ELR (cell line): ENCODE results near the gene TMEM242.

Experiments used
- DNase-seq: peaks from one replicate; pipeline ENCODE4 v3.0.0-alpha.2; 2015; ENCODE audit warnings: low read depth

Gene TMEM242

GRCh38 chr6:157288575-157288974, 34.7 kb downstream of the TMEM242 start:
- no peak for DNase-seq

- DNase-seq, result no peak
These were observed 35.4 kb downstream of the TMEM242 start for GRCh38 chr6:157287923-157288322.

GRCh38 chr6:157287247-157287850, 36.0 kb downstream of the TMEM242 start:
- no peak for DNase-seq

GRCh38 chr6:157285422-157285779, 37.9 kb downstream of the TMEM242 start:
- no peak for DNase-seq

- no peak for DNase-seq
These were observed 38.4 kb downstream of the TMEM242 start for GRCh38 chr6:157284738-157285421.

- DNase-seq, result no peak
These were observed 39.2 kb downstream of the TMEM242 start for GRCh38 chr6:157283900-157284737.

GRCh38 chr6:157283330-157283898, 39.9 kb downstream of the TMEM242 start:
- no peak for DNase-seq

- DNase-seq, result no peak
These were observed 41.0 kb downstream of the TMEM242 start for GRCh38 chr6:157282284-157282683.

- peak; percentile 15 for DNase-seq
These were observed 41.7 kb downstream of the TMEM242 start for GRCh38 chr6:157281570-157281969.

GRCh38 chr6:157280947-157281346, 42.4 kb downstream of the TMEM242 start:
- no peak for DNase-seq

GRCh38 chr6:157280157-157280556, 43.2 kb downstream of the TMEM242 start:
- DNase-seq, result no peak

- no peak for DNase-seq
These were observed 45.1 kb downstream of the TMEM242 start for GRCh38 chr6:157278171-157278570.

GRCh38 chr6:157276731-157277130, 46.6 kb downstream of the TMEM242 start:
- no peak for DNase-seq

- DNase-seq, result no peak
These were observed 47.2 kb downstream of the TMEM242 start for GRCh38 chr6:157276134-157276532.

- peak; percentile 74 for DNase-seq
These were observed 48.7 kb downstream of the TMEM242 start for GRCh38 chr6:157274471-157275226.

GRCh38 chr6:157273756-157274470, 49.4 kb downstream of the TMEM242 start:
- DNase-seq, result no peak

- peak; percentile 18 for DNase-seq
These were observed 50.2 kb downstream of the TMEM242 start for GRCh38 chr6:157272866-157273755.

GRCh38 chr6:157272372-157272771, 50.9 kb downstream of the TMEM242 start:
- DNase-seq, result no peak

- no peak for DNase-seq
These were observed 51.4 kb downstream of the TMEM242 start for GRCh38 chr6:157271911-157272310.

GRCh38 chr6:157271441-157271840, 51.9 kb downstream of the TMEM242 start:
- no peak for DNase-seq
